ENCODE results near the gene CROCC2.

The CROCC2 gene

DNA sequence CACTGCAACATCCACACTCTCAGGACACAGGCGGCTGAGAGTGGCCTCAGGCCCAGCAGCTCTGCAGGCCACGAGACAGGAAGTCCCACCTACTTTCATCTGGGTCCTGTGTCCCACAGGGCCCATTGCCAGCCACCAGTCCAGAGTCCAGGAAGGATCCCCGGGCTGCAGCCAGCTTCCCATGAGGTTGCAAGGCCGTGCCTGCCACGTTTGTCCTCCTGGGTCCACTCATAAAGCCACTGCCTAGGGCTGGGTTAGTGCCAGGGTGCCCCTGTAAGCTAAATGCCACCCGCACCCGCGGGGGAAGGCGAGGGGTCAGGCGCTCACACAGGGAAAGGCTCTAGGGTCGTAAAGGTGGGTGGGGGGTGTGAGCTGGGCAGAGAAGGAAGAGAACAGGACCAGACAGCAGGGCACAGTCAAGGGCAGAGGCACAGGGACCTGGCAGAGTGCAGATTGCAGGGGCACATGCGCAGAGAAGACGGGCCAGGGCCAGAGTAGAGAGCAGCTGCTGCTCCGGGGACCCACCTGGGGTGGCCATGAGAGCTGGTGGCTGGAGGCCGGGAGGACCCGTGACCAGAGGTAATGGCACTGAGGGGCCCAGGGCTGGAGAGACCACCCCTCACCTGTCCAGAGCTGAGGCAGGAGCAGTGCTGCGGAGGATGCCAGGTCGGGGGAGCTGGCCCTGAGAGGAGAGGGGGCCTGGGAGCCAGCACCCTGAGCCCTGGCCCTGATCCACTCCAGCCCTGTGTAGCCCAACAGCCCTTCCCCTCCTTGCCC, 29.5 kb upstream of the CROCC2 start:
- TF ChIP-seq, protein P1, sequence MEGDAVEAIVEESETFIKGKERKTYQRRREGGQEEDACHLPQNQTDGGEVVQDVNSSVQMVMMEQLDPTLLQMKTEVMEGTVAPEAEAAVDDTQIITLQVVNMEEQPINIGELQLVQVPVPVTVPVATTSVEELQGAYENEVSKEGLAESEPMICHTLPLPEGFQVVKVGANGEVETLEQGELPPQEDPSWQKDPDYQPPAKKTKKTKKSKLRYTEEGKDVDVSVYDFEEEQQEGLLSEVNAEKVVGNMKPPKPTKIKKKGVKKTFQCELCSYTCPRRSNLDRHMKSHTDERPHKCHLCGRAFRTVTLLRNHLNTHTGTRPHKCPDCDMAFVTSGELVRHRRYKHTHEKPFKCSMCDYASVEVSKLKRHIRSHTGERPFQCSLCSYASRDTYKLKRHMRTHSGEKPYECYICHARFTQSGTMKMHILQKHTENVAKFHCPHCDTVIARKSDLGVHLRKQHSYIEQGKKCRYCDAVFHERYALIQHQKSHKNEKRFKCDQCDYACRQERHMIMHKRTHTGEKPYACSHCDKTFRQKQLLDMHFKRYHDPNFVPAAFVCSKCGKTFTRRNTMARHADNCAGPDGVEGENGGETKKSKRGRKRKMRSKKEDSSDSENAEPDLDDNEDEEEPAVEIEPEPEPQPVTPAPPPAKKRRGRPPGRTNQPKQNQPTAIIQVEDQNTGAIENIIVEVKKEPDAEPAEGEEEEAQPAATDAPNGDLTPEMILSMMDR (IDR thresholded peaks at IDR 0.05; ENCODE audit: insufficient read depth, low read depth, low read length, missing control alignments) = no peak
- no peak overlapping the region for H3K4me3 ChIP-seq (ENCODE audit: low read depth, low read length)
- DNase-seq (ENCODE audit: low read depth) = no peak

GRCh38 chr2:240877460-240878340, 28.4 kb upstream of the CROCC2 start:
- H3K4me3 ChIP-seq (ENCODE audit: low read depth, low read length) = no peak overlapping the region
- no peak for DNase-seq (ENCODE audit: low read depth)
- TF ChIP-seq, protein P1 (IDR thresholded peaks at IDR 0.05; ENCODE audit: insufficient read depth, low read depth, low read length, missing control alignments) = no peak

DNA sequence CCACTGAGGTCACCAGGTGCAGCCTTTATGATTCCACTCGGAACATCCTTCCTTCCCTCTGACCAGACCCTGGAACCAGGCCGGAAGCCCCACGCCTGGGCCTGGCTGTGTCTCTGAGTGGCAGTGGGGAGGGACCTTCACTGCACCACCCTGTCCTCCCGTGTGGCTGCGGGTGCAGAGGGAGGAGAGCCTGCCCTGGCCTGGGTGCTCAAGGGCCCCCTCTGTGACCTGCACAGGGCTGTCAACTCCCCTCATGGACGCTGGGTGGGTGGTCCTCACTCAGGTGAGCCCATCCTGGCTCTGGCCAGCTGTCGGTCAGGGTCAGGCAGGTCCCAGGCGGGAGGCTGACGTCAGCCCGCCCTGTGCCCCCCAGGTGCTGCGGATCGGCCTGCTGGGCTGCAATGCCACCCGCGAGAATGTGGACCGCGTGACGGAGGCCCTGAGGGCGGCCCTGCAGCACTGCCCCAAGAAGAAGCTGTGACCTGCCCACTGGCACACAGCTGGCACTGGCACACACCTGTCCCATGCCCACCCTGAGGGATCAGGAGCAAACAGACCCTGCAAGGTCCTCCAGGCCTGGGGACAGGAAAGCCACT, 27.7 kb upstream of the CROCC2 start:
- TF ChIP-seq, protein P1 (IDR thresholded peaks at IDR 0.05; ENCODE audit: insufficient read depth, low read depth, low read length, missing control alignments) = no peak

DNA sequence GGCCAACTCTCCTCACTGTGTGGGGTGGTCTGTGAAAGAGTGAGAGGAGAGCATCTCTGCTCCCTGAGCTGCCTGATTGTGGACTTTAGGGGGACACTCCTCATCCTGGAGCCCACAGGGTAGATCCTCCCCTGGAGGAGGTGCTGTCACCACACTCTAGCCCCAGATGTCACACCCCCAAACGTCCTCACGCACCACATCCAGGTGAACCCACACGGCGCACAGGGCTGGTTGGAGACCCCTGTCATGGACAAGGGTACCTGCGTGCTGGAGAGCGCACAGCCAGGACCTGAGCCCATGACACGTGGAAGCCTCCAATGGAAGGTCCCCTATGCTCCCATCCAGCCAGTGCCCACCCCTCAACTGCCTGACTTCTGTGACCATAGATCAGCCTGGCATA, 27.0 kb upstream of the CROCC2 start:
- TF ChIP-seq, protein P1 (IDR thresholded peaks at IDR 0.05; ENCODE audit: insufficient read depth, low read depth, low read length, missing control alignments) = no peak
- no peak for DNase-seq (ENCODE audit: low read depth)
- H3K4me3 ChIP-seq (ENCODE audit: low read depth, low read length) = no peak overlapping the region

More for the DNA sequence above, 27.7 kb upstream of the CROCC2 start:
- H3K4me3 ChIP-seq (ENCODE audit: low read depth, low read length) = no peak overlapping the region
- DNase-seq (ENCODE audit: low read depth) = no peak

- no peak overlapping the region for H3K4me3 ChIP-seq (ENCODE audit: low read depth, low read length)
- TF ChIP-seq, protein P1 (IDR thresholded peaks at IDR 0.05; ENCODE audit: insufficient read depth, low read depth, low read length, missing control alignments) = no peak
- no peak for DNase-seq (ENCODE audit: low read depth)
Measured at GRCh38 chr2:240881913-240882312, 24.2 kb upstream of the CROCC2 start.

- H3K4me3 ChIP-seq (ENCODE audit: low read depth, low read length) = no peak overlapping the region
- TF ChIP-seq, protein P1 (IDR thresholded peaks at IDR 0.05; ENCODE audit: insufficient read depth, low read depth, low read length, missing control alignments) = no peak
- no peak for DNase-seq (ENCODE audit: low read depth)
Measured at GRCh38 chr2:240884221-240884620, 21.9 kb upstream of the CROCC2 start.

All from GM12865 (cell line).